H9 (cell line): Measurements from ENCODE around the gene SH2B2. TPM values are rescaled to one million over a fixed set of nuclear protein-coding genes. Genes with fewer than 3 reads are reported as not detected.

Experiments used
- DNase-seq: peaks from one replicate; pipeline ENCODE4 v3.0.0-alpha.2; 2017
- H2AFZ ChIP-seq: one replicate; pipeline ENCODE4 v1.6.1; 2013; ENCODE audit warnings: mild to moderate bottlenecking, low read length, control low read depth, moderate library complexity
- H2AK5ac ChIP-seq: 2 replicates; pipeline ENCODE4 v1.6.1; 2013; ENCODE audit warnings: low read length, control low read depth, mixed read lengths; ENCODE audit not compliant: insufficient read length
- H2BK120ac ChIP-seq: one replicate; pipeline ENCODE4 v1.6.1; 2013; ENCODE audit warnings: low read depth, mild to moderate bottlenecking, low read length, control low read depth, inconsistent platforms; ENCODE audit not compliant: poor library complexity, severe bottlenecking
- H2BK12ac ChIP-seq: 2 replicates; pipeline ENCODE4 v1.6.1; 2013; ENCODE audit warnings: low read length, control low read depth, mixed read lengths, low read depth; ENCODE audit not compliant: insufficient read length
- H2BK15ac ChIP-seq: 2 replicates; pipeline ENCODE4 v1.6.1; 2013; ENCODE audit warnings: low read depth, low read length, control low read depth
- H2BK20ac ChIP-seq: one replicate; pipeline ENCODE4 v1.6.1; 2013; ENCODE audit warnings: low read depth, mild to moderate bottlenecking, low read length, control low read depth, inconsistent platforms; ENCODE audit not compliant: poor library complexity, severe bottlenecking
- H2BK5ac ChIP-seq: 2 replicates; pipeline ENCODE4 v1.6.1; 2013; ENCODE audit warnings: low read length, control low read depth, mixed read lengths; ENCODE audit not compliant: insufficient read length
- H3K14ac ChIP-seq: 2 replicates; pipeline ENCODE4 v1.6.1; 2013; ENCODE audit warnings: low read length, control low read depth; ENCODE audit not compliant: insufficient read depth
- H3K18ac ChIP-seq: 2 replicates; pipeline ENCODE4 v1.6.1; 2013; ENCODE audit warnings: low read depth, mild to moderate bottlenecking, mixed read lengths, low read length, control low read depth; ENCODE audit not compliant: insufficient read length
- H3K23ac ChIP-seq: 2 replicates; pipeline ENCODE4 v1.6.1; 2013; ENCODE audit warnings: low read length, control low read depth, mixed read lengths, low read depth; ENCODE audit not compliant: insufficient read length
- H3K23me2 ChIP-seq: 2 replicates; pipeline ENCODE4 v1.6.1; 2013; ENCODE audit warnings: low read depth, mild to moderate bottlenecking, mixed read lengths, low read length, control low read depth; ENCODE audit not compliant: insufficient read length, poor library complexity, severe bottlenecking
- H3K27ac ChIP-seq: 2 replicates; pipeline ENCODE4 v1.5.1; 2013; ENCODE audit warnings: low read length, control low read depth, mixed read lengths, low read depth; ENCODE audit not compliant: insufficient read length
- H3K27me3 ChIP-seq: 2 replicates; pipeline ENCODE4 v1.6.1; 2013; ENCODE audit warnings: low read length, control low read depth, inconsistent platforms; ENCODE audit not compliant: insufficient read depth
- H3K4ac ChIP-seq: 2 replicates; pipeline ENCODE4 v1.6.1; 2013; ENCODE audit warnings: low read depth, mild to moderate bottlenecking, control low read depth, inconsistent platforms, low read length, moderate library complexity
- H3K4me1 ChIP-seq: 2 replicates; pipeline ENCODE4 v1.6.1; 2013; ENCODE audit warnings: low read length, control low read depth, inconsistent platforms; ENCODE audit not compliant: insufficient read depth
- H3K4me2 ChIP-seq: 2 replicates; pipeline ENCODE4 v1.6.1; 2013; ENCODE audit warnings: low read length, control low read depth, mixed read lengths; ENCODE audit not compliant: insufficient read length, insufficient read depth
- H3K56ac ChIP-seq: 2 replicates; pipeline ENCODE4 v1.6.1; 2013; ENCODE audit warnings: low read depth, mild to moderate bottlenecking, mixed read lengths, low read length, control low read depth; ENCODE audit not compliant: insufficient read length
- H3K79me1 ChIP-seq: 2 replicates; pipeline ENCODE4 v1.6.1; 2013; ENCODE audit warnings: low read depth, mild to moderate bottlenecking, moderate library complexity, low read length, control low read depth, inconsistent platforms; ENCODE audit not compliant: insufficient read depth, poor library complexity, severe bottlenecking
- H3K79me2 ChIP-seq: 2 replicates; pipeline ENCODE4 v1.6.1; 2013; ENCODE audit warnings: low read length, control low read depth, inconsistent platforms; ENCODE audit not compliant: insufficient read depth
- H3K9ac ChIP-seq: 2 replicates; pipeline ENCODE4 v1.6.1; 2013; ENCODE audit warnings: low read length, control low read depth, mixed read lengths; ENCODE audit not compliant: insufficient read length; ENCODE audit errors: extremely low read depth
- H3K9me3 ChIP-seq: one replicate; pipeline ENCODE4 v1.6.1; 2013; ENCODE audit warnings: low read depth, low read length, inconsistent platforms; ENCODE audit not compliant: control insufficient read depth
- H3T11ph ChIP-seq: one replicate; pipeline ENCODE4 v1.6.1; 2013; ENCODE audit warnings: mild to moderate bottlenecking, low read length, control low read depth, inconsistent platforms
- H4K20me1 ChIP-seq: one replicate; pipeline ENCODE4 v1.6.1; 2013; ENCODE audit not compliant: control insufficient read depth, insufficient read length, insufficient read depth
- H4K5ac ChIP-seq: 2 replicates; pipeline ENCODE4 v1.6.1; 2013; ENCODE audit warnings: low read depth, mild to moderate bottlenecking, mixed read lengths, low read length, control low read depth; ENCODE audit not compliant: insufficient read length
- H4K8ac ChIP-seq: replicated peaks from 2 replicates; pipeline ENCODE4 v1.6.1; 2013; ENCODE audit warnings: low read length, control low read depth, mixed read lengths, low read depth; ENCODE audit not compliant: insufficient read length
- H4K91ac ChIP-seq: 2 replicates; pipeline ENCODE4 v1.6.1; 2013; ENCODE audit warnings: low read depth, mild to moderate bottlenecking, moderate library complexity, mixed read lengths, low read length, control low read depth; ENCODE audit not compliant: insufficient read length
- H3K27ac Mint-ChIP-seq, 3 experiments: 2 replicates in 2 of 3; 3 replicates in 1 of 3; pipeline ENCODE4 v1.8.0; 2020 to 2021; ENCODE audit warnings: mixed read lengths in 3 of 3, mild to moderate bottlenecking in 1 of 3, moderate library complexity in 1 of 3
- H3K27me3 Mint-ChIP-seq: 2 replicates; pipeline ENCODE4 v1.8.0; 2021; ENCODE audit warnings: low read depth, mild to moderate bottlenecking, moderate library complexity, mixed read lengths
- H3K36me3 Mint-ChIP-seq, 3 experiments: 2 replicates in 2 of 3; 3 replicates in 1 of 3; pipeline ENCODE4 v1.8.0; 2020 to 2021; ENCODE audit warnings: low read depth in 3 of 3, mixed read lengths in 3 of 3; ENCODE audit not compliant: insufficient read depth in 1 of 3
- H3K4me1 Mint-ChIP-seq, 2 experiments: 2 replicates each; pipeline ENCODE4 v1.8.0; 2020; ENCODE audit warnings: mixed read lengths in 2 of 2
- H3K4me3 Mint-ChIP-seq, 2 experiments: 2 replicates in 1 of 2; 3 replicates in 1 of 2; pipeline ENCODE4 v1.8.0; 2020 to 2021; ENCODE audit warnings: mild to moderate bottlenecking in 2 of 2, mixed read lengths in 2 of 2, moderate library complexity in 1 of 2
- H3K9me3 Mint-ChIP-seq, 2 experiments: 2 replicates in 1 of 2; 3 replicates in 1 of 2; pipeline ENCODE4 v1.8.0; 2020; ENCODE audit warnings: mild to moderate bottlenecking in 2 of 2, mixed read lengths in 2 of 2, moderate library complexity in 1 of 2
- CTCF ChIP-seq: fragments of 200-600 bp; sonication (generic); conservative IDR thresholded peaks from 3 replicates; pipeline ENCODE4 v1.8.0; 2021; ENCODE audit warnings: antibody characterized with exemption, mild to moderate bottlenecking
- WGBS: extraction: QIAGEN DNeasy Blood & Tissue Kit; methylation state at CpG from one replicate; pipeline ENCODE4 v1.1.7; 2013; ENCODE audit warnings: missing lambda C conversion rate, low lambda C conversion rate, mixed read lengths; ENCODE audit not compliant: insufficient read length; ENCODE audit errors: extremely low coverage; 5-methylcytosine and 5-hydroxymethylcytosine counted together
- total RNA-seq: library from RNA; stranded (reverse); gene quantifications from 2 replicates; pipeline ENCODE4 v1.2.1, GENCODE V29; 2021

SH2B2 gene
- total RNA-seq, 1 experiment from 2014 or later, result 10.4 TPM

- Histone ChIP-seq H3K14ac (no peak overlapping the region), H2BK15ac (no peak overlapping the region), H4K91ac (no peak overlapping the region), H3K18ac (no peak overlapping the region), H3K27me3 (no peaks in the 10 kb centered on the region), H3K23ac (no peak overlapping the region), H4K8ac (no peak overlapping the region), H4K5ac (no peak overlapping the region), H3K56ac (no peak overlapping the region), H3K4me2 (no peak overlapping the region), H3K79me2 (no peaks in the 10 kb centered on the region), H3T11ph (no peak overlapping the region), H3K27ac (no peak overlapping the region), H4K20me1 (no peaks in the 10 kb centered on the region), H2AK5ac (no peak overlapping the region), H3K9ac (no peak overlapping the region), H2AFZ (no peak overlapping the region), H2BK5ac (no peak overlapping the region), H3K79me1 (no peaks in the 10 kb centered on the region), H3K4me1 (no peaks in the 10 kb centered on the region; the same call in 1 of the 2 replicates), H2BK120ac (no peak overlapping the region), H3K4ac (no peak overlapping the region), H2BK12ac (no peak overlapping the region), H3K9me3 (no peaks in the 10 kb centered on the region), H2BK20ac (no peak overlapping the region), H3K23me2 (no peaks in the 10 kb centered on the region)
- no CpG with 5 or more reads among the region's 9 CpGs for WGBS
- Mint-ChIP-seq H3K4me3 (no peak overlapping the region; a peak in 1 of 5 replicates), H3K27ac (no peak overlapping the region), H3K36me3 (peaks cover 3 to 34% (median 23%) of the 10 kb centered on the region in 3 experiments), H3K27me3 (no peaks in the 10 kb centered on the region), H3K9me3 (no peaks in the 10 kb centered on the region), H3K4me1 (peaks cover 9 to 10% of the 10 kb centered on the region in 2 experiments)
- TF ChIP-seq CTCF, result no peak
- no peak for DNase-seq
These were observed 23.7 kb downstream of the SH2B2 start for GRCh38 chr7:102310414-102310815.
